Astrocyte (in vitro differentiated cells and primary cell): ENCODE results near the gene NID2. TPM values are rescaled to one million over a fixed set of nuclear protein-coding genes. Genes with fewer than 3 reads are reported as not detected.

ENCODE experiments used
- DNase-seq: peaks from one replicate; pipeline ENCODE4 v3.0.0-alpha.2; 2010; ENCODE audit warnings: low read depth
- FAIRE-seq: peaks from 2 replicates; lab custom pipeline; 2011; peaks lifted over from hg19 to GRCh38; lab: Jason Lieb, UNC
- H2AFZ ChIP-seq: 2 replicates; pipeline ENCODE4 v1.6.0; 2012; ENCODE audit warnings: low read depth, low read length, inconsistent platforms
- H3K27ac ChIP-seq: 2 replicates; pipeline ENCODE4 v1.5.1; 2011; ENCODE audit warnings: low read depth, low read length, inconsistent platforms
- H3K27me3 ChIP-seq: 2 replicates; pipeline ENCODE4 v1.6.0; 2011; ENCODE audit warnings: low read length, inconsistent platforms; ENCODE audit not compliant: insufficient read depth
- H3K36me3 ChIP-seq: 2 replicates; pipeline ENCODE4 v1.5.1; 2011; ENCODE audit warnings: low read length, inconsistent platforms; ENCODE audit not compliant: insufficient read depth
- H3K4me1 ChIP-seq: 2 replicates; pipeline ENCODE4 v1.5.1; 2011; ENCODE audit warnings: low read length, inconsistent platforms; ENCODE audit not compliant: insufficient read depth
- H3K4me2 ChIP-seq: 2 replicates; pipeline ENCODE4 v1.6.0; 2012; ENCODE audit warnings: low read length, inconsistent platforms
- H3K4me3 ChIP-seq: 2 replicates; pipeline ENCODE4 v1.5.1; 2011; ENCODE audit warnings: low read depth, mild to moderate bottlenecking, low read length, inconsistent platforms; ENCODE audit not compliant: insufficient read depth
- H3K79me2 ChIP-seq: 2 replicates; pipeline ENCODE4 v1.6.0; 2012; ENCODE audit warnings: mild to moderate bottlenecking, low read length, inconsistent platforms; ENCODE audit not compliant: insufficient read depth
- H3K9ac ChIP-seq: 2 replicates; pipeline ENCODE4 v1.6.0; 2012; ENCODE audit warnings: mild to moderate bottlenecking, low read length, inconsistent platforms
- H3K9me3 ChIP-seq: 2 replicates; pipeline ENCODE4 v1.5.1; 2012; ENCODE audit warnings: low read depth, mild to moderate bottlenecking, low read length, inconsistent platforms; ENCODE audit not compliant: insufficient read depth
- H4K20me1 ChIP-seq: 2 replicates; pipeline ENCODE4 v1.6.0; 2012; ENCODE audit warnings: low read length, inconsistent platforms; ENCODE audit not compliant: insufficient read depth
- H3K27ac Mint-ChIP-seq: one replicate; pipeline ENCODE4 v1.8.0; 2021; ENCODE audit warnings: mild to moderate bottlenecking, mixed read lengths; ENCODE audit not compliant: unreplicated experiment
- H3K27me3 Mint-ChIP-seq: one replicate; pipeline ENCODE4 v1.8.0; 2021; ENCODE audit warnings: low read depth, mixed read lengths; ENCODE audit not compliant: unreplicated experiment
- H3K36me3 Mint-ChIP-seq: one replicate; pipeline ENCODE4 v1.8.0; 2021; ENCODE audit warnings: low read depth, mixed read lengths; ENCODE audit not compliant: unreplicated experiment
- H3K4me1 Mint-ChIP-seq: one replicate; pipeline ENCODE4 v1.8.0; 2021; ENCODE audit warnings: low read depth, mixed read lengths; ENCODE audit not compliant: unreplicated experiment
- H3K4me3 Mint-ChIP-seq: one replicate; pipeline ENCODE4 v1.8.0; 2021; ENCODE audit warnings: mild to moderate bottlenecking, moderate library complexity, mixed read lengths; ENCODE audit not compliant: unreplicated experiment
- H3K9me3 Mint-ChIP-seq: one replicate; pipeline ENCODE4 v1.8.0; 2021; ENCODE audit warnings: mild to moderate bottlenecking, mixed read lengths; ENCODE audit not compliant: unreplicated experiment
- EZH2 ChIP-seq: IDR thresholded peaks from 2 replicates; pipeline ENCODE4 v1.6.1; 2012; ENCODE audit warnings: mild to moderate bottlenecking, low read length, inconsistent platforms; ENCODE audit not compliant: insufficient read depth
- total RNA-seq: library from RNA; stranded (reverse); gene quantifications from 2 replicates; pipeline ENCODE4 v1.2.1, GENCODE V29; 2021
- TF ChIP-seq, protein P1 (sequence below): IDR thresholded peaks from 2 replicates; pipeline ENCODE4 v1.5.1; 2011; ENCODE audit warnings: low read depth, mild to moderate bottlenecking, inconsistent platforms, low read length, moderate library complexity; ENCODE audit not compliant: insufficient read depth

The NID2 gene
- total RNA-seq, 1 donor from 2014 or later: 22.3 TPM

DNA sequence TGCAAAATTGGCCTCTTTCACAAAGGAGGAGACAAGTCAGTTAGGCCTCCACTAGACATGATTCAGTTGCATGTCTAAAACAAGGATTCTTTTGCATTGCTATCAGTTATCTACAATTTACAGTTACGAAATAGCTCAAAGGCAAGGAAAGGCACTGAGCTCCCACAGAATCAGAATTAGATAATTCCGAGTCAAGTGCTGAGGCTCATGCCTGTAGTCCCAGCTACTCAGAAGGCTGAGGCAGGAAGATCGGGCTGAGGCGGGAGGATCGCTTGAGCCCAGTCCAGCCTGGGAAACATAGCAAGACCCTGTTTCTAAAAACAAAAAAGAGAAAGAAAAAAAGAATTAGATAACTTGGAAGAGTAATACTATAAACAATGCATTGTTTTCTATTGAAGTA is 91.8 kb downstream of the NID2 start:
- Histone ChIP-seq H4K20me1 (no peaks in the 10 kb centered on the region), H3K4me3 (no peak overlapping the region), H3K79me2 (no peaks in the 10 kb centered on the region), H3K4me2 (no peak overlapping the region), H2AFZ (no peak overlapping the region), H3K4me1 (no peaks in the 10 kb centered on the region), H3K9me3 (no peaks in the 10 kb centered on the region), H3K27ac (no peak overlapping the region), H3K9ac (no peak overlapping the region), H3K27me3 (no peaks in the 10 kb centered on the region), H3K36me3 (no peaks in the 10 kb centered on the region)
- H3K27me3 Mint-ChIP-seq: peaks cover 12% of the 10 kb centered on the region
- no peaks in the 10 kb centered on the region for H3K4me1 Mint-ChIP-seq
- TF ChIP-seq, protein P1, sequence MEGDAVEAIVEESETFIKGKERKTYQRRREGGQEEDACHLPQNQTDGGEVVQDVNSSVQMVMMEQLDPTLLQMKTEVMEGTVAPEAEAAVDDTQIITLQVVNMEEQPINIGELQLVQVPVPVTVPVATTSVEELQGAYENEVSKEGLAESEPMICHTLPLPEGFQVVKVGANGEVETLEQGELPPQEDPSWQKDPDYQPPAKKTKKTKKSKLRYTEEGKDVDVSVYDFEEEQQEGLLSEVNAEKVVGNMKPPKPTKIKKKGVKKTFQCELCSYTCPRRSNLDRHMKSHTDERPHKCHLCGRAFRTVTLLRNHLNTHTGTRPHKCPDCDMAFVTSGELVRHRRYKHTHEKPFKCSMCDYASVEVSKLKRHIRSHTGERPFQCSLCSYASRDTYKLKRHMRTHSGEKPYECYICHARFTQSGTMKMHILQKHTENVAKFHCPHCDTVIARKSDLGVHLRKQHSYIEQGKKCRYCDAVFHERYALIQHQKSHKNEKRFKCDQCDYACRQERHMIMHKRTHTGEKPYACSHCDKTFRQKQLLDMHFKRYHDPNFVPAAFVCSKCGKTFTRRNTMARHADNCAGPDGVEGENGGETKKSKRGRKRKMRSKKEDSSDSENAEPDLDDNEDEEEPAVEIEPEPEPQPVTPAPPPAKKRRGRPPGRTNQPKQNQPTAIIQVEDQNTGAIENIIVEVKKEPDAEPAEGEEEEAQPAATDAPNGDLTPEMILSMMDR: no peak
- no peak for TF ChIP-seq EZH2
- FAIRE-seq (no peak), DNase-seq (no peak)
- peaks cover 4% of the 10 kb centered on the region for H3K9me3 Mint-ChIP-seq
- H3K36me3 Mint-ChIP-seq: no peaks in the 10 kb centered on the region
- no peak overlapping the region for H3K4me3 Mint-ChIP-seq
- H3K27ac Mint-ChIP-seq: no peak overlapping the region

DNA sequence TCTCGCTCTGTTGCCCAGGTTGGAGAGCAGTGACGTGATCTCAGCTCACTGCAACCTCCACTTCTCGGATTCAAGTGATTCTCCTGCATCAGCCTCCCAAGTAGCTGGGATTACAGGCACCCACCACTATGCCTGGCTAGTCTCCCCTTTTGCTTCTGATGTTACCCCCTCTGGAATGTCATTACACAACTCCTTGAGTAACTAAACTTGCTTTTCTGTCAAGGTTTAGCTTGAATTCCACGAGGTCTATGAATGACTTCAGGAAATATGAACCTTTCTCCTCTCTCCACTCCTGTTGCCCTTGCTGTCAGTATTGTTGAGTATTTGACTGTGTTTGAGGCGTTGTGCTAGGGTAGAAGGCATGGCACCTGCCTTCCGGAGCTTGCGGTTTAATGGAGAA is 96.3 kb downstream of the NID2 start:
- no peaks in the 10 kb centered on the region for H3K36me3 Mint-ChIP-seq
- H3K4me3 Mint-ChIP-seq: no peak overlapping the region
- no peak overlapping the region for H3K27ac Mint-ChIP-seq
- H3K79me2 ChIP-seq: no peaks in the 10 kb centered on the region
- no peaks in the 10 kb centered on the region for H4K20me1 ChIP-seq
- no peaks in the 10 kb centered on the region for H3K4me1 Mint-ChIP-seq
- no peak overlapping the region for H3K4me2 ChIP-seq
- no peaks in the 10 kb centered on the region for H3K9me3 ChIP-seq
- H3K36me3 ChIP-seq: no peaks in the 10 kb centered on the region
- no peak overlapping the region for H2AFZ ChIP-seq
- no peak for DNase-seq
- H3K27me3 ChIP-seq: no peaks in the 10 kb centered on the region
- no peaks in the 10 kb centered on the region for H3K4me1 ChIP-seq
- no peak overlapping the region for H3K27ac ChIP-seq
- no peak overlapping the region for H3K4me3 ChIP-seq
- no peak for FAIRE-seq
- no peak overlapping the region for H3K9ac ChIP-seq
- H3K27me3 Mint-ChIP-seq: no peaks in the 10 kb centered on the region
- peaks cover 4% of the 10 kb centered on the region for H3K9me3 Mint-ChIP-seq
- TF ChIP-seq, protein P1: no peak
- TF ChIP-seq EZH2: no peak

DNA sequence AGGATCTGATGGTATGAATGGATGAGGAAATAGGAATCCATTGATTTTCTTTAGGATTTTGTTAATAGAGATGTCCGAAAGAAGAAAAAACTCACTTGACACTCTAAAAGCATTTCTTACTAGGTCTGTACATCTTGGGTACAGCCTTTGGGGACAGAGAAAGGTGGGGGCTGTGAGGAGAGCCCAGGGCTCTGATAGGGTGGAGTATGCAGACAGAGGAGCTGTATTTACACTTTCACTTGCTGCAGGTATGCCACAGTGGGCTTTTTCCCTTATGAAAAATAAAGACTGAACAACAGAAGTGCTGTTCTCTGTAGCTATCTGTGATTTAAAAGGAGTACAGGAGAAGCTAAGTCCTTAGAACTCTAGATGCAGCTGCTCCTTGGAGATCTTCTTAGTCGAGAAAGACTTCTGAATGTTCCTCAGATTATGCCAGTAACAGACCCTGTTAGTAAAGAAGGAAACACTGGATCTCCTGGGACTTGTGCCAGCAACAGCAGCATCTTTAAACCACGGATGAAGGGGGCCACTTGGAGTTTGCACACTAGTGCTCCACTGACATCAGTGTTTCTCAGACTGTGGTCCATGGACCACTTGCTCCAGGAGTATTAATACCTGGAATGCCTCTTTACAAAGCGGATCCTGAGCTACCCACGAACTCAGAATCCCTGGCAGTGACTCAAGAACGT is 98.9 kb downstream of the NID2 start:
- no peaks in the 10 kb centered on the region for H3K79me2 ChIP-seq
- FAIRE-seq (no peak), DNase-seq (no peak)
- no peak overlapping the region for H3K4me3 ChIP-seq
- H3K36me3 ChIP-seq: no peaks in the 10 kb centered on the region
- Mint-ChIP-seq H3K9me3 (peaks cover 4% of the 10 kb centered on the region), H3K27me3 (no peaks in the 10 kb centered on the region), H3K36me3 (no peaks in the 10 kb centered on the region), H3K27ac (no peak overlapping the region), H3K4me3 (no peak overlapping the region), H3K4me1 (peaks cover 4% of the 10 kb centered on the region)
- no peaks in the 10 kb centered on the region for H3K9me3 ChIP-seq
- no peaks in the 10 kb centered on the region for H3K27me3 ChIP-seq
- no peak overlapping the region for H2AFZ ChIP-seq
- no peak overlapping the region for H3K27ac ChIP-seq
- no peaks in the 10 kb centered on the region for H4K20me1 ChIP-seq
- no peaks in the 10 kb centered on the region for H3K4me1 ChIP-seq
- no peak overlapping the region for H3K4me2 ChIP-seq
- TF ChIP-seq, protein P1: no peak
- TF ChIP-seq EZH2: no peak
- H3K9ac ChIP-seq: no peak overlapping the region
